IPS-NIHi7 (cell line): Measurements from ENCODE around the gene DNAJB2.
"Not testable (repeated sequence)": the region's sequence is repeated elsewhere in the genome, so short reads cannot be mapped to it uniquely, and the experiment has no call there.

Source experiments
- DNase-seq: peaks from one replicate; pipeline ENCODE4 v3.0.0; 2012; ENCODE audit warnings: mixed read lengths; ENCODE audit errors: extremely low spot score

Gene DNAJB2

GRCh38 chr2:219302412-219302968, 23.3 kb downstream of the DNAJB2 start:
- DNase-seq, result no peak

GRCh38 chr2:219304223-219304622, 25.1 kb downstream of the DNAJB2 start:
- no peak for DNase-seq

GRCh38 chr2:219306047-219306446, 26.9 kb downstream of the DNAJB2 start:
- DNase-seq, result no peak

DNA sequence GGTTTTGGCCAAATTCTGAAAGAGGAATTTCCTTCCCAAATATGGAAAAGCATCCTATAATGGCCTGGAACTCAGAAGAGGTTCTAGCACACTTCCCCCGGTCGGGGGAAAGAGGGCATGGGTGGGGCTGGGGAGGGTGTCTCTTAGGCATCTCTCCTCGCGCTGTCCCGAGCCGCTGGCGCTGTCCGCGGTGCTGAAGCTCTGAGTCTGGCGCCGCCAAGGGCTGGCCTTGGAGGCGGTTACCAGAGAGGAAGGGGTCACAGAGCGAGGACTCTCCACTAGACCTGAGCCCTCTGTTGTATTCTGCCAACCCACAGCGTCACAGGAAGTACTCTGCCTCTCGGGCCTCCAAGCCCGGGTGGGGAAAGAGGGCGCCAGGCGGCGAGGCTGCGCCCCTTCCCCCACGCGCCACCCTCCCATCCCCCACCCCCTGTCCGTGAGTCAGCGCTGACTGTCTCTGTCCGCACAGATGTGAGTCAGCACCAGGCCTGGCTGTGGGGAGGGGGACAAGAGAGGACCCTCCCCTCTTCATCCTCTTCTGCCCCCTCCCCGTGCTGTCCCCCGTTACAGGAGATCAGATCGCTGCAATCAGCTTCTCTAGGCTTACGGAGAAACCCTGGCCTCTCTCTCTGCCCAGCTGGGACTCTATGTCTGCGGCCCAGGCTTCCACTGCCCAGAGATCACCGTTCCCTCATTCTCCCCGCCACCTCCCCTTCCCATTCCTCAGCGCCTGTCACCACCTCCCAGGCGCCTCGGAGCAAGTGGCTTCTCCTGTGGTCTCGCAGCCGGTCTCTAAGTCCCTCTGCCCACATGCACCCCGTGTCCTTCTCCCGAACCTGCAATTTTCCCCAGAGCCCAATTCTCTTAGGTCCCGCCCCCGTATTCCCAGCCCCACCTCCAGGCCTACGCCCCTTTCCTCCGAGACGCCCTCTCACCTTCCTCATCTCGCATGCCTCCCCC, 29.3 kb downstream of the DNAJB2 start:
- peak; percentile 85 for DNase-seq

DNA sequence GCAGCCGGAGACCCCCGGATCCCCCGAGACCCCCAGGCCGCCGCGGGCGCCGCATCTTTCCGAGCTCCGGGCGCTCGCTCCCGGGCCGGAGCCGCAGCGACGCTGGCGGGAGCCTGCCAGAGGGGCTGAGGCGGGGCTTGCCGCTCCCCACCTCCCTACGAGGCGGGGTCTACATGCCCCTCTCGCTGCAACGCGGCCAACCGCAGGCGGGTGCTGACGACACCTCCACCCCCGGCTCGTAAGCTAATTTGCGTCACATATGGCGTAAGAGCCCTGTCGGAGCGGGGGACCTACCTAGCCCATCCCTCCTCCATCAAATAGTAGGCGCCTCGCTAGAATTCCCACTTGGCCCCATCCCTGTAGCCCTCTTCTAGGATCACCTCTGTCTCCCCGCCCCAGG, 30.1 kb downstream of the DNAJB2 start, which contains the start of gene PTPRN:
Gene PTPRN, minus strand, starts transcription at position 124 of the 400 bp plus-strand sequence. Its CDS starts 69 bp downstream, at position 55.
- DNase-seq, result peak; percentile 91

GRCh38 chr2:219312683-219313263, 33.6 kb downstream of the DNAJB2 start:
- DNase-seq, result not testable (repeated sequence)

DNA sequence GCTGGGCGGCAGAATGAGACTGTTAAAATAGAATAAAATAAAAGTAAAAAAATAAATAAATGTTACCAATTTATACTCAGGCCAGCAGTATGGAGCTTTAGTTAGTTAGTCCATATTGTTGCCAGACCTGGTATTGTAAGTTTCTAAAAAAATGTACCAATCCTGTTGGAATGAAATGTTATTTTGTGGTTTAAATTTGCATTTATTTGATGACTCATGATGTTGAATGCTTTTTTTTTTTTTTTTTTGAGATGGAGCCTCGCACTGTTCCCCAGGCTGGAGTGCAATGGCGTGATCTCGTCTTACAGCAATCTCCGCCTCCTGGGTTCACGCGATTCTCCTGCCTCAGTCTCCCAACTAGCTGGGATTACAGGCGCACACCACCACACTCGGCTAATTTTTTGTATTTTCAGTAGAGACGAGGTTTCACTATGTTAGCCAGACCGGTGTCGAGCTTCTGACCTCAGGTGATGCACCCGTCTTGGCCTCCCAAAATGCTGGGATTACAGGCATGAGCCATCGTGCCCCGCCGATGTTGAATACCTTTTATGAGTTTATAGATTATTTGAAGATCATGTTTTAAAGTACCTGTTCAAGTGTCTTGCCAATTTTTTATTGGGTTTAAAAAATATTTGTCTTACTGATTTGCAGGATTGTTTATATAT, 35.8 kb downstream of the DNAJB2 start:
- no peak for DNase-seq

DNA sequence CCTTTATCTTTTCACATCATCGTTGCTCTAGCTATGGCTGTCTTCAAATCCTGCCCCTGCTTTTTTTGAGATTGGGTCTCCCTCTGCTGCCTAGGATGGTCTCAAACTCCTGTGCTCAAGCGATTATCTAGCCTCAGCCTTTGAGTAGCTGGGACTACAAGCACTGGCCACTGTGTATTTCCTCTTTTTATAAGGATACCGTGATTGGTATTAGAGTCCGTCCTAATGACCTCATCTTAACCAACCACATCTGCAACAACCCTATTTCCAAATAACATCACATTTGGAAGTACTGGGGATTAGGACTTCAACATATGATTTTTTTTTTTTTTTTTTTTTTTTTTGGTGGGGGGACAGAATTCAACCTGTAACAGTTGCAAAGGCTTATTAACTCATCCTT, 44.3 kb downstream of the DNAJB2 start:
- DNase-seq, result no peak

DNA sequence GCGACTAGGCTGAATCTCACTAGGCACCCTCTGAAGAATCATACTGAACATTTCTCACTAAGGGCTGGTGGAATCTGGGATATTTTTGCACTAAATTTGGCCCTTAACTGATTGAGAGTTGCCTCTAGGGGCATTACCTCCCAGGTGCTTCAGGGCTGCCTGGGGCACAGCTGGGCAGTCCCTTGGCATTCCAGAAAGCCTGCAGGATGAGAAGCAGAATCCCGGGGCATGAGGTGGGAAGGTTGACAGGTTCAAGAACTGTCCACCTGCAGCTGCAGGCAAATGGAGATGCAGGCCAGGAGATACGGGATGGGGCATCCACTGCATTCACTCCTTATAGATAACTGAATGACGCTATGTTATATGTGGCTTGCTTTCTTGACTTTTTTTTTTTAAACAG, 46.0 kb downstream of the DNAJB2 start:
- DNase-seq, result no peak

- no peak for DNase-seq
These were observed 46.6 kb downstream of the DNAJB2 start for GRCh38 chr2:219325657-219326315.

GRCh38 chr2:219327719-219328118, 48.6 kb downstream of the DNAJB2 start:
- DNase-seq, result no peak

DNA sequence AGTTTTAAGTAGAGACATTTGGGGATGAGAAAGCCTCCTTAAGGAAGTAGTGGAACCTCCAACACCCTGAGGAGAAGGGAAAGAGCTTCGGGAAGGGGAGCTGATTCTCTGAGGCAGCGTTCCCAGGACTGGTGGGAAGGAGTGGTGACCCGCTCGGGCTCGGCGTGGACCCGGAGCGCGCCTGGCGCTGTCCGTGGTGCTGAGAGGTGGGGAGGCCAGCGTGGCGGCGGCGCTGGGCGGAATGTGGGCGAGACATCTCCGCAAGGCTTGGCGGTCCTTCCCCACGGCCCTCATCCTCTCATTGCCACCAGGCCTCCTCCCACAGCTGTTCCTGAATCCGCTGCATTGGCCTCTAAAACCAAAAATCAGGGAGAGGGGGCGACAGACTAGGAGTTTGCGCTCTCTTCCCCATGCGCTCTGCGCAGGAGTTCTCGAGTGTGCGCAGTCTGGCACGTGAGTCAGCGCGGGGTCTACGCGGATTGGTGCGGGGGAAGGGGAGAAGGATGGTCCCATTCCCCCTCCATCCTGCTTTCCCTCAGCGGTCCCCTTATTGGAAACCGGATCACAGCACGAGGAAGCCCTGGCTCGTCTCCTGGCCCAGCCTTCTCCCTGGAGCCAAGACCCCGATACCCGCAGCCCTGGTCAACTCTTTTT, 52.5 kb downstream of the DNAJB2 start:
- DNase-seq, result peak; percentile 86

DNA sequence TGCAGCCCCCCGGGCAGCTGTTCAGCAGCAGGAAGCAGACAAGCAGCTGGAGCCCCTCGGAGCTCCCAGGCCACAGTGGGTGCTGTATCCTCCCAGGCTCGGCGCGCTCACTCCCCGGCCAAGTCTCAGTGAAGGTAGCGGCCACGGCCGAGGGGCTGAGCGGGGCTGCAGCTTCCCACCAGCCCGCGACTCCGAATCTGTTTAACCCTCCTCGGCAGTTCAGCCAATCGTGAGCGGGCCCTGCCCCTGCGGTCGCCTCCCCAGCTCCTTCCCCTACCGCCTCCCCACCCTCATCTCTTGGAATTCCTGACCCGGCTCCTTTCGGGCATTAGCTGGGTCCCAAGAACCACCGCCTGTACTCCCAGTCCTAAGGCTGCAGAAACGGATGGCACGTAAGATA, 53.4 kb downstream of the DNAJB2 start, which contains the start of gene RESP18:
Gene RESP18, minus strand, starts transcription at position 203 of the 400 bp plus-strand sequence.
- DNase-seq, result peak; percentile 67

GRCh38 chr2:219334076-219334475, 54.9 kb downstream of the DNAJB2 start:
- DNase-seq, result no peak

GRCh38 chr2:219335373-219335786, 56.2 kb downstream of the DNAJB2 start:
- DNase-seq, result no peak
